ENCODE measurements around the gene SIRPG. TPM values are rescaled to one million over a fixed set of nuclear protein-coding genes. Genes with fewer than 3 reads are reported as not detected.

SIRPG gene
- total RNA-seq, 1 experiment from 2014 or later, result not detected

- Histone ChIP-seq H3K27me3 (ENCODE audit: insufficient read depth, low read length) (no peaks in the 10 kb centered on the region), H3K79me1 (ENCODE audit: insufficient read depth, low read depth, low read length, poor library complexity, severe bottlenecking) (no peaks in the 10 kb centered on the region), H2BK15ac (ENCODE audit: low read depth, low read length) (no peak overlapping the region), H3K79me2 (ENCODE audit: insufficient read depth, low read length) (no peaks in the 10 kb centered on the region), H3T11ph (ENCODE audit: low read length) (no peak overlapping the region), H2BK20ac (ENCODE audit: low read depth, low read length, poor library complexity, severe bottlenecking) (no peak overlapping the region), H4K91ac (ENCODE audit: insufficient read length, low read depth, low read length) (no peak overlapping the region), H2BK12ac (ENCODE audit: insufficient read length, low read depth, low read length) (no peak overlapping the region), H2BK120ac (ENCODE audit: low read depth, low read length, poor library complexity, severe bottlenecking) (no peak overlapping the region), H4K5ac (ENCODE audit: insufficient read length, low read depth, low read length) (no peak overlapping the region), H3K23me2 (ENCODE audit: insufficient read length, low read depth, low read length, poor library complexity, severe bottlenecking) (no peaks in the 10 kb centered on the region), H4K8ac (replicated peaks; ENCODE audit: insufficient read length, low read depth, low read length) (no peak overlapping the region), H3K4me2 (ENCODE audit: insufficient read depth, insufficient read length, low read length) (no peak overlapping the region), H3K56ac (ENCODE audit: insufficient read length, low read depth, low read length) (no peak overlapping the region), H3K18ac (ENCODE audit: insufficient read length, low read depth, low read length) (no peak overlapping the region), H3K23ac (ENCODE audit: insufficient read length, low read depth, low read length) (no peak overlapping the region), H2BK5ac (ENCODE audit: insufficient read length, low read length) (no peak overlapping the region), H2AK5ac (ENCODE audit: insufficient read length, low read length) (no peak overlapping the region), H4K20me1 (ENCODE audit: control insufficient read depth, insufficient read depth, insufficient read length) (no peaks in the 10 kb centered on the region), H3K9me3 (ENCODE audit: control insufficient read depth, low read depth, low read length) (no peaks in the 10 kb centered on the region), H3K9ac (ENCODE audit: extremely low read depth, insufficient read length, low read length) (no peak overlapping the region), H3K4me1 (ENCODE audit: insufficient read depth, low read length) (no peaks in the 10 kb centered on the region; the same call in 1 of the 2 replicates), H3K27ac (ENCODE audit: insufficient read length, low read depth, low read length) (no peak overlapping the region), H3K4ac (ENCODE audit: low read depth, low read length) (no peak overlapping the region), H3K14ac (ENCODE audit: insufficient read depth, low read length) (no peak overlapping the region), H2AFZ (ENCODE audit: low read length) (no peak overlapping the region)
- H3K9me3 Mint-ChIP-seq, result peaks cover 13% of the 10 kb centered on the region in 2 experiments; a peak in 4 of 5 replicates
- peaks cover 7 to 21% of the 10 kb centered on the region in 2 experiments for H3K4me1 Mint-ChIP-seq
- H3K4me3 Mint-ChIP-seq, result no peak overlapping the region
- no CpG with 5 or more reads among the region's 2 CpGs for WGBS (ENCODE audit: extremely low coverage, insufficient read length, low lambda C conversion rate)
- no peak overlapping the region for H3K27ac Mint-ChIP-seq
- DNase-seq, result no peak
- peak; percentile 41 for TF ChIP-seq CTCF (conservative IDR thresholded peaks at IDR 0.05)
- peaks cover 5% of the 10 kb centered on the region for H3K27me3 Mint-ChIP-seq (ENCODE audit: low read depth)
- H3K36me3 Mint-ChIP-seq (ENCODE audit: insufficient read depth in 1 of 3, low read depth in 3 of 3), result peaks cover 0 to 4% (median 0%) of the 10 kb centered on the region in 3 experiments; a peak in 2 of 7 replicates
Observed at GRCh38 chr20:1636621-1637020, 21.0 kb downstream of the SIRPG start.

All from H9 (cell line).